Activated CD4-positive, alpha-beta T cell treated with anti-CD3 and anti-CD28 coated beads for 1 hour (primary cell): Measurements from ENCODE around the gene PGA4.
"Not testable (repeated sequence)": the region's sequence is repeated elsewhere in the genome, so short reads cannot be mapped to it uniquely, and the experiment has no call there.

ENCODE experiments used
- DNase-seq: peaks from one replicate; pipeline ENCODE4 v3.0.0-alpha.2; 2020

The PGA4 gene

DNA sequence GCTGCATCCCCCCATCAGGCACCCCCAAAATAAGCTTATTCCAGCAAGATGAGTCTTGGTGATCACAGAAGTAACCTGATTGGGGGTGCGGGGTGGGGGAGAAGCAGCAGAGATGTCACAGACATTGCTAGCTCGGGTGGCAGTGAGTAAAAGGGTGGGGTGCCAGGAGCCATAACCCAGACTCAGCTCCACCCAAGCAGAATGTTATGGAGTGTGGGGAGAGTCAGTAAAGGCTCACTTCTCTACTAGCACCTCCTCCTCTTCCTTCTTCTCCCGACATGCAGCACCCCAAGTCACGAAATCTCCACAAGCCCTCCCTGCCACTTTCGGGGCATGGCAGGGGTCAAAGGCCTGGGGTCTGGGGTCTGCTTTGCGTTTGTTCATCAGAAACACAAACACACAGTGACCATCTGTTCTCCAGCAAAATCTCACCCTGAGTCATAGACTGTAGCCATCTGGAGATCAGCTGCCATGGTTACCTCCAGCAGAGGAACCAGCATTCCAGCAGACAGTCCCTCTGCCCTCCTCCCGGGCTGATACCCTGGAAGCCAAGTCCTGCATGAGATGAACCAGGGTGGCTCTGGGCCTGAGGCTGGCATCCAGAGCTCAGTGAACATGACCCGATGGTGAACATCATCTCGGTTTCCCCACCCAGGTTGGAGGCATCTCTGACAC is 14.4 kb upstream of the PGA4 start:
- DNase-seq: not testable (repeated sequence)

DNA sequence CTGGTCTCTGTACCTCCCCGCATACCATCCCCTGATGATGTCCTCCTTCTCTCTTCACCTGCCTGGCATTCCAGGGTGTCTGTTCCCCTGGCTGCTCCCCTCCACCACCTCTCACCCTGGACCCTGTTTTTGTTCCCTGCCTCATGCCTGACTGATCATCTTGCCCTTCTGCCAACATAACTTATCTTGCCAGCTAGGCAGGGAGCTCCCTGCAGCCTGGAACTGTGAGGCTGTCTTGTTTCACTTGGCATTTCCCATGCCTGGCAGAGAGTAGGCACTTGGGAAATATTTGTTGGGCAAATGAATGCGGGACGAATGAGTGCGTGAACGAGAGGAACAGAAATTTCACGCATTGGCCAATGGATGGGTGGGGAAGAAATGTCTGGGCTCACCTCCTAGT is 11.5 kb upstream of the PGA4 start:
- not testable (repeated sequence) for DNase-seq

DNA sequence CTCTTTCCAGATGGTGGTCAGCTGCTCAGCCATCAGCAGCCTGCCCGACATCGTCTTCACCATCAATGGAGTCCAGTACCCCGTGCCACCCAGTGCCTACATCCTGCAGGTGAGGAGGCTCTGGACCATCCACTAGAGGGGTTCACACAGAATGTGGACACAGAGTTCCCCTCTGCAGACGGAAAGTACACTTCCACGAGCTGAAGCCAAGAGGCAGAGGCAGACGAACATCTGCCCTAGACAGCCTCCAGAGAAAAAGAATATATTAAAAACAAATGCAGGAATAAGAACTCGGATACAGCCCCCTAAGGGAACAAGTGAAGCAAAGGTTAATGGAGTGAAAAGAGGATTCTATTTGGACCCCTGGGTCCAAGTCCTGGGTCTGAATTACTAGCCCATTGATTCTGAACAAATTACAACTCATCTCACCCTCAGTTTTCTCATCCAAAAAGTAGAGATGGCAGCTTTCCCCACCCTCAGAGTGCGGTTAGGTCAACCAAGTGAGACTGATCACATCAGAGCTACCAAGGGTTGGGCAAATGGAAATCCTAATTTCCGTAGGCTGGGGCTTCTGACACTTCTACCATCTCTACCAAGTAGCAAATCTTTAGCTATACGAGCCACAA is 10.7 kb upstream of the PGA4 start:
- not testable (repeated sequence) for DNase-seq

DNA sequence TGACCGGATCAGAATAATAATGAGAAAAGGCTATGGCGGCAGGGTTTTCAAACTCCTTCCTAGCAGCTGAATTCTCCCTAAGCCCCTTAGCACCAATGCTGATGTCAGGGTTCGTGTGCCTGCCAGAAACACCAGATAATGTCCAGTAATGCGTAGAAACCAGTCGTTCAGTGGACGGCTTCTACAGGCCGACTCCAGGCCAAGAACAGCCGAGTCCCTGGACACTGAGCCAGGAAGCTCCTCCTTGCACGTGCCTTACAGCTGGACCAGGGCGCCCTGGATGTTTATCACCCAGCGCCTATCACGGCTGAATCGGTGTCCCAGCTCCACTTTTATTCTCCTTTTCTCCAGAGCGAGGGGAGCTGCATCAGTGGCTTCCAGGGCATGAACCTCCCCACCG is 9.9 kb upstream of the PGA4 start:
- DNase-seq: not testable (repeated sequence)

DNA sequence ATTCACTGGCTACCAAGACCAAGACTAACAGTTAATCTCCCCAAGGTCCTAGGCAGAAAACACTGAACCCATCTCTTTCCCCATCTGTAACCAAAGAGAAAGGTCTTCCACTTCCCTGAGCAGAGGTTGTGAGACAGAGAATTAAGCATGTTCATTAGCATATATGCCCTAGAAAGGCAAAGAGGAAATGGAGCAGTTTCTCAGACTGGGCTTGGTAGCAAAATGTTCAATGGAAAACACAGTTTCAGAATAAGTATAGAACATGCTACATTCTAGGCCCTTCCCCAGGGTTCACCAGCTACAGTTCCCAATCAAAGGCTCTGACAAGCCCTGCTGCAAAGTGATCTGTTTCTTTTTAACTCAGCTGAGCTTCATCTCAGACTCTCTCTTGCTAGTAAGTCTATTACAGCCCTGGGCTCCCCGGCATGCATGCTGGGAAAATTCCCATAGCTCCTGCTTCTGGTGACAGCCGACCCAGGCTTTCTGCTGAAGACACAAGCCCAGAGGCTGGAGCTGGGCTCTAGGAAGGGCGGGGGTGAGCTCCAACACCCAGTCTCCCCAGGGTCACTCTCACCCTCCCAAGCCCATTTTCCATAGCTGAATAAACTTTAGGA is 8.3 kb upstream of the PGA4 start:
- DNase-seq: not testable (repeated sequence)

DNA sequence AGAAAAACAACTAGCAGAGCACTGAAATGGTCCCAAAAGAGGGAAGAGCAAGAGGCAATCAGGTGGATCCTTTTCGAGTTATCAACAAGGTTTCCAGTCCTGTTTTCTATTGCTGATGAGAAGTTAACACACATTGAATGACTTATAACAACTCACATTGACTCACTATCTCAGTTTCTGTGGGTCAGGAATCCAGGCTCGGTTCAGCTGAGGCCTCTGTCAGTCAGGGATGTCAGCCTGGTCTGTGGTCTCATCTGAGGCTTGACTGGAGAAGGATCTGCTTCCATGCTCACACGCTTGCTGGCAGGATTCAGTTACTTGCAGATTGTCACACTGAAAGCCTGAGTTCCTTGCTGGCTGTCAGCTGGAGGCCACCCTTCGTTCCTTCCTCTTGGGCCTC is 3.8 kb upstream of the PGA4 start:
- not testable (repeated sequence) for DNase-seq

DNA sequence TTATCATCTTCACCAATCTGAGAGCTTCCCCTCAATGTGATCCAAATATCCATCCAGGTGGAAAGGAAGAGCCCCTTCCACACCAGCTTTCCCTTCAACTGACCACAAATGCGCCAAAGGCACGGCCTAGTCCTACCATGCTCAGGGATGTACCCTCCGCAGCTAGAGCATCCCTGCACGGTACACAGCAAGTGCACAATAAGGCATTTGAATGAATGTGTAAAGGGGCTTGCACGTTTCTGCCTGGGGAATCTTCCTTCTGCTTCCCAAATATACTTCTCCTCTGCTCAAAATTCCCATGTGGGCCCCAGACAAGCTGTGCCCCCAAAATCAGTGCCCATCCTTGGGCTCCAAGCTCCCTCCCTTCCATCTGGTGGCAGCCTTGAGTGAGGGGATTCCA is 3.1 kb upstream of the PGA4 start:
- DNase-seq: not testable (repeated sequence)

DNA sequence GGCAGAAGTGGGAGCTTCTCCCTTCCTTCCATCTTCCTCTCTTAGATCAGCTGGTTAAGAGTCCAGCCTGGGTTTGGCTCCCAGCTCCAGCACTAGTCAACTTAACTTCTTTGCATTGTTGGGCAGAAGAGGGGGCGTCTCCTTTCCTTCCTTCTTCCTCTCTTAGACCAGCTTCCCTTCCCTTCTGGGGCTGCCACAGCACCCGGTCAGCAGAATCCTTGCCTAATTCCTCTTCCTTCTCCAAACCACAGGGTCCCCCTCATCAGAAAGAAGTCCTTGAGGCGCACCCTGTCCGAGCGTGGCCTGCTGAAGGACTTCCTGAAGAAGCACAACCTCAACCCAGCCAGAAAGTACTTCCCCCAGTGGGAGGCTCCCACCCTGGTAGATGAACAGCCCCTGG is 545 bp downstream of the PGA4 start:
- not testable (repeated sequence) for DNase-seq

DNA sequence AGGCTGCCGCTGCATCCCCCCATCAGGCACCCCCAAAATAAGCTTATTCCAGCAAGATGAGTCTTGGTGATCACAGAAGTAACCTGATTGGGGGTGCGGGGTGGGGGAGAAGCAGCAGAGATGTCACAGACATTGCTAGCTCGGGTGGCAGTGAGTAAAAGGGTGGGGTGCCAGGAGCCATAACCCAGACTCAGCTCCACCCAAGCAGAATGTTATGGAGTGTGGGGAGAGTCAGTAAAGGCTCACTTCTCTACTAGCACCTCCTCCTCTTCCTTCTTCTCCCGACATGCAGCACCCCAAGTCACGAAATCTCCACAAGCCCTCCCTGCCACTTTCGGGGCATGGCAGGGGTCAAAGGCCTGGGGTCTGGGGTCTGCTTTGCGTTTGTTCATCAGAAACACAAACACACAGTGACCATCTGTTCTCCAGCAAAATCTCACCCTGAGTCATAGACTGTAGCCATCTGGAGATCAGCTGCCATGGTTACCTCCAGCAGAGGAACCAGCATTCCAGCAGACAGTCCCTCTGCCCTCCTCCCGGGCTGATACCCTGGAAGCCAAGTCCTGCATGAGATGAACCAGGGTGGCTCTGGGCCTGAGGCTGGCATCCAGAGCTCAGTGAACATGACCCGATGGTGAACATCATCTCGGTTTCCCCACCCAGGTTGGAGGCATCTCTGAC is 4.5 kb downstream of the PGA4 start:
- not testable (repeated sequence) for DNase-seq

DNA sequence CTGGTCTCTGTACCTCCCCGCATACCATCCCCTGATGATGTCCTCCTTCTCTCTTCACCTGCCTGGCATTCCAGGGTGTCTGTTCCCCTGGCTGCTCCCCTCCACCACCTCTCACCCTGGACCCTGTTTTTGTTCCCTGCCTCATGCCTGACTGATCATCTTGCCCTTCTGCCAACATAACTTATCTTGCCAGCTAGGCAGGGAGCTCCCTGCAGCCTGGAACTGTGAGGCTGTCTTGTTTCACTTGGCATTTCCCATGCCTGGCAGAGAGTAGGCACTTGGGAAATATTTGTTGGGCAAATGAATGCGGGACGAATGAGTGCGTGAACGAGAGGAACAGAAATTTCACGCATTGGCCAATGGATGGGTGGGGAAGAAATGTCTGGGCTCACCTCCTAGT is 7.3 kb downstream of the PGA4 start:
- not testable (repeated sequence) for DNase-seq

DNA sequence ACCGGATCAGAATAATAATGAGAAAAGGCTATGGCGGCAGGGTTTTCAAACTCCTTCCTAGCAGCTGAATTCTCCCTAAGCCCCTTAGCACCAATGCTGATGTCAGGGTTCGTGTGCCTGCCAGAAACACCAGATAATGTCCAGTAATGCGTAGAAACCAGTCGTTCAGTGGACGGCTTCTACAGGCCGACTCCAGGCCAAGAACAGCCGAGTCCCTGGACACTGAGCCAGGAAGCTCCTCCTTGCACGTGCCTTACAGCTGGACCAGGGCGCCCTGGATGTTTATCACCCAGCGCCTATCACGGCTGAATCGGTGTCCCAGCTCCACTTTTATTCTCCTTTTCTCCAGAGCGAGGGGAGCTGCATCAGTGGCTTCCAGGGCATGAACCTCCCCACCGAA is 8.9 kb downstream of the PGA4 start:
- DNase-seq: not testable (repeated sequence)

DNA sequence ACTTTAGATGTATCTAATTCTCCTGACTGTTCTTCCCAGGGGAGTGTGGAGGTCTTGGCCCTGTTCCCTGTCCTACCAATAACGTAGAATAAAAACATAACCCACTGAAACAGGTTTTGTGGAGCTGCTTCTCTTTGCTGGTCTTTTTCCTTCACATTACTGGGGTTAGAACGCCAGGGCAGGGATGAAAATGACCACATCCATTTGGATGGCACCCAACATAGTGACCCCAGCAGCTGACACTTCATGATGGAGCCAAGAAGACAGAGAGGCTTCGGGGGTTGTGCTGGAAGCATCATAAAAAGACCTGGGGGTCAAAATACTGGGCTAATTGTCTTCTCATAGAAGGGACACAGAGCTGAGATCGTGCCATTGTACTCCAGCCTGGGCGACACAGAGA is 9.4 kb downstream of the PGA4 start:
- not testable (repeated sequence) for DNase-seq

DNA sequence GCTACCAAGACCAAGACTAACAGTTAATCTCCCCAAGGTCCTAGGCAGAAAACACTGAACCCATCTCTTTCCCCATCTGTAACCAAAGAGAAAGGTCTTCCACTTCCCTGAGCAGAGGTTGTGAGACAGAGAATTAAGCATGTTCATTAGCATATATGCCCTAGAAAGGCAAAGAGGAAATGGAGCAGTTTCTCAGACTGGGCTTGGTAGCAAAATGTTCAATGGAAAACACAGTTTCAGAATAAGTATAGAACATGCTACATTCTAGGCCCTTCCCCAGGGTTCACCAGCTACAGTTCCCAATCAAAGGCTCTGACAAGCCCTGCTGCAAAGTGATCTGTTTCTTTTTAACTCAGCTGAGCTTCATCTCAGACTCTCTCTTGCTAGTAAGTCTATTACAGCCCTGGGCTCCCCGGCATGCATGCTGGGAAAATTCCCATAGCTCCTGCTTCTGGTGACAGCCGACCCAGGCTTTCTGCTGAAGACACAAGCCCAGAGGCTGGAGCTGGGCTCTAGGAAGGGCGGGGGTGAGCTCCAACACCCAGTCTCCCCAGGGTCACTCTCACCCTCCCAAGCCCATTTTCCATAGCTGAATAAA is 10.5 kb downstream of the PGA4 start:
- DNase-seq: not testable (repeated sequence)

DNA sequence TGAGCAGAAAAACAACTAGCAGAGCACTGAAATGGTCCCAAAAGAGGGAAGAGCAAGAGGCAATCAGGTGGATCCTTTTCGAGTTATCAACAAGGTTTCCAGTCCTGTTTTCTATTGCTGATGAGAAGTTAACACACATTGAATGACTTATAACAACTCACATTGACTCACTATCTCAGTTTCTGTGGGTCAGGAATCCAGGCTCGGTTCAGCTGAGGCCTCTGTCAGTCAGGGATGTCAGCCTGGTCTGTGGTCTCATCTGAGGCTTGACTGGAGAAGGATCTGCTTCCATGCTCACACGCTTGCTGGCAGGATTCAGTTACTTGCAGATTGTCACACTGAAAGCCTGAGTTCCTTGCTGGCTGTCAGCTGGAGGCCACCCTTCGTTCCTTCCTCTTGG is 15.0 kb downstream of the PGA4 start:
- DNase-seq: not testable (repeated sequence)

DNA sequence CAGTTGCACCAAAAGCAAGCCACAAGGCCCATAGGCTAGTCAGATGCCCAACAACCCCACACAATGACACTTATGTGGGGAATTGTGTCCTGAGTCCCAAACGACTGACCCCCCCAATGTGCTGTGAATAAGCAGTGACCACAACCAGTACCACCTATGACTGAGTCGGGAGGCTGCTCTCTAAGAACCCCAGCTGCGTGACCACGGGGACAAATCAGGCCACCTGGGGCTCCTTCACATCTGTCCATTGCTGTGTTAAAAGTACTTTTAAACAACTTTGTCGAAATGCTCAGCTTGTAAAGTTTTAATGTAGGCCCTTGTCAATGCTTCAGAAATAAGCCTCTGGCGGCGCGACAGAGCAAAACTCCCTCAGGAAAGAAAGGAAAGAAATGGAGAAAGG is 18.1 kb downstream of the PGA4 start:
- not testable (repeated sequence) for DNase-seq

DNA sequence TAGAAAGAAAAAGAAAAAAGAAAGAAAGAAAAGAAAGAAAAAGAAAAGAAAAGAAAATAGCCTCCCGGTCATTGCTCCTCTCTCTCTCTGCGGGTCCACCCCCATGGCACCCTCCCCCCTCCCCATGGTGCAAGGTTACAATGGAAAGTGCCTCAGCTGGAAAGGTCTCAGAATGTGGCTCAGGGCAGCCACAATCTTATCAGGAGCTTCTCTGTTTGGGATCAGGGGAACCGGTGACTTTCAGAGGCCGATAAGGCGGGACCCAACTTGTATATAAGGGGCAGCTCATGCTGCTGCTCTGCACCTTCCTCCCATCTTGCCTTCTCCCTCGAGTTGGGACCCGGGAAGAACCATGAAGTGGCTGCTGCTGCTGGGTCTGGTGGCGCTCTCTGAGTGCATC is 18.7 kb downstream of the PGA4 start, which contains the start of gene PGA5:
PGA5 (plus strand) TSS at position 301 of the 400 bp plus-strand sequence; CDS start at position 353, 52 bp downstream.
- DNase-seq: not testable (repeated sequence)

DNA sequence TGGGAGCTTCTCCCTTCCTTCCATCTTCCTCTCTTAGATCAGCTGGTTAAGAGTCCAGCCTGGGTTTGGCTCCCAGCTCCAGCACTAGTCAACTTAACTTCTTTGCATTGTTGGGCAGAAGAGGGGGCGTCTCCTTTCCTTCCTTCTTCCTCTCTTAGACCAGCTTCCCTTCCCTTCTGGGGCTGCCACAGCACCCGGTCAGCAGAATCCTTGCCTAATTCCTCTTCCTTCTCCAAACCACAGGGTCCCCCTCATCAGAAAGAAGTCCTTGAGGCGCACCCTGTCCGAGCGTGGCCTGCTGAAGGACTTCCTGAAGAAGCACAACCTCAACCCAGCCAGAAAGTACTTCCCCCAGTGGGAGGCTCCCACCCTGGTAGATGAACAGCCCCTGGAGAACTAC is 19.4 kb downstream of the PGA4 start:
- not testable (repeated sequence) for DNase-seq

DNA sequence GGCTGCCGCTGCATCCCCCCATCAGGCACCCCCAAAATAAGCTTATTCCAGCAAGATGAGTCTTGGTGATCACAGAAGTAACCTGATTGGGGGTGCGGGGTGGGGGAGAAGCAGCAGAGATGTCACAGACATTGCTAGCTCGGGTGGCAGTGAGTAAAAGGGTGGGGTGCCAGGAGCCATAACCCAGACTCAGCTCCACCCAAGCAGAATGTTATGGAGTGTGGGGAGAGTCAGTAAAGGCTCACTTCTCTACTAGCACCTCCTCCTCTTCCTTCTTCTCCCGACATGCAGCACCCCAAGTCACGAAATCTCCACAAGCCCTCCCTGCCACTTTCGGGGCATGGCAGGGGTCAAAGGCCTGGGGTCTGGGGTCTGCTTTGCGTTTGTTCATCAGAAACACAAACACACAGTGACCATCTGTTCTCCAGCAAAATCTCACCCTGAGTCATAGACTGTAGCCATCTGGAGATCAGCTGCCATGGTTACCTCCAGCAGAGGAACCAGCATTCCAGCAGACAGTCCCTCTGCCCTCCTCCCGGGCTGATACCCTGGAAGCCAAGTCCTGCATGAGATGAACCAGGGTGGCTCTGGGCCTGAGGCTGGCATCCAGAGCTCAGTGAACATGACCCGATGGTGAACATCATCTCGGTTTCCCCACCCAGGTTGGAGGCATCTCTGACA is 23.3 kb downstream of the PGA4 start:
- DNase-seq: not testable (repeated sequence)

DNA sequence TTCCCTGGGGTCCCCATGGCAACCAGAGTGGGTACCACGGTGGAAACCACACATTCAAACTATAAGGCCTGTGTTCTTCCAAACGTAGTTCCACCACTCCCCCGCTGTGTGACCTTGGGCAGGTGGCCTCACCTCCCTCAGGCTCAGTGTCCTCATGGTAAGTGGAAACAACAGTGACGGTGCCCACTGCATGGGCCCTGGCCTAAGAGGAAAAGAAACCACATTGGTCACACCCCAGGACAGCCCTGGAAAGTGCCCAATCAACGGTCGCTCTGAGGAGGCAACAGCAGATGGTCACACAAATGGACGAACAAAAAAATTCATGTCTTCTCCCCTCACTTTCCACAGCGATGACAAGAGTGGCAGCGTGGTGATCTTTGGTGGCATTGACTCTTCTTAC is 25.9 kb downstream of the PGA4 start:
- not testable (repeated sequence) for DNase-seq

DNA sequence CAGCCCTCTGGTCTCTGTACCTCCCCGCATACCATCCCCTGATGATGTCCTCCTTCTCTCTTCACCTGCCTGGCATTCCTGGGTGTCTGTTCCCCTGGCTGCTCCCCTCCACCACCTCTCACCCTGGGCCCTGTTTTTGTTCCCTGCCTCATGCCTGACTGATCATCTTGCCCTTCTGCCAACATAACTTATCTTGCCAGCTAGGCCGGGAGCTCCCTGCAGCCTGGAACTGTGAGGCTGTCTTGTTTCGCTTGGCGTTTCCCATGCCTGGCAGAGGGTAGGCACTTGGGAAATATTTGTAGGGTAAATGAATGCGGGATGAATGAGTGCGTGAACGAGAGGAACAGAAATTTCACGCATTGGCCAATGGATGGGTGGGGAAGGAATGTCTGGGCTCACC is 27.1 kb downstream of the PGA4 start:
- DNase-seq: not testable (repeated sequence)

DNA sequence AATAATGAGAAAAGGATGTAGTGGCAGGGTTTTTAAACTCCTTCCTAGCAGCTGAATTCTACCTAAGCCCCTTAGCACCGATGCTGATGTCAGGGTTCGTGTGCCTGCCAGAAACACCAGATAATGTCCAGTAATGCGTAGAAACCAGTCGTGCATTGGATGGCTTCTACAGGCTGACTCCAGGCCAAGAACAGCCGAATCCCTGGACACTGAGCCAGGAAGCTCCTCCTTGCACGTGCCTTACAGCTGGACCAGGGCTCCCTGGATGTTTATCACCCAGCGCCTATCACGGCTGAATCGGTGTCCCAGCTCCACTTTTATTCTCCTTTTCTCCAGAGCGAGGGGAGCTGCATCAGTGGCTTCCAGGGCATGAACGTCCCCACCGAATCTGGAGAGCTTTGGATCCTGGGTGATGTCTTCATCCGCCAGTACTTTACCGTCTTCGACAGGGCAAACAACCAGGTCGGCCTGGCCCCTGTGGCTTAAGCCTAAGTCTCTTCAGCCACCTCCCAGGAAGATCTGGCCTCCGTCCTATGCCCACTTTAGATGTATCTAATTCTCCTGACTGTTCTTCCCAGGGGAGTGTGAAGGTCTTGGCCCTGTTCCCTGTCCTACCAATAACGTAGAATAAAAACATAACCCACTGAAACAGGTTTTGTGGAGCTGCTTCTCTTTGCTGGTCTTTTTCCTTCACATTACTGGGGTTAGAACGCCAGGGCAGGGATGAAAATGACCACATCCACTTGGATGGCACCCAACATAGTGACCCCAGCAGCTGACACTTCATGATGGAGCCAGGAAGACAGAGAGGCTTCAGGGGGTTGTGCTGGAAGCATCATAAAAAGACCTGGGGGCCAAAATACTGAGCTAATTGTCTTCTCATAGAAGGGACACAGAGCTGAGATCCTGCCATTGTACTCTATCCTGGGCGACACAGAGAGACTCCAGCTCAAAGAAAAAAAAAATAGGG is 28.9 kb downstream of the PGA4 start:
- not testable (repeated sequence) for DNase-seq
